CD4-positive, alpha-beta T cell (primary cell): ENCODE results near the gene NPBWR2. TPM values are rescaled to one million over a fixed set of nuclear protein-coding genes. Genes with fewer than 3 reads are reported as not detected.

ENCODE experiments used
- ATAC-seq: fragments of 200-7000 bp; cut with Tn5 transposase; one replicate; pipeline ENCODE4 v1.10.0; 2022; ENCODE audit warnings: mild to moderate bottlenecking; ENCODE audit not compliant: poor library complexity
- CTCF ChIA-PET: fragments of 350-600 bp; sonication (Branson Sonifier 250); formaldehyde crosslinking; loops from one replicate; lab custom pipeline; 2021; ENCODE audit warnings: antibody characterized with exemption, inconsistent platforms; lab: Charles Lee
- POLR2A ChIA-PET: fragments of 350-600 bp; sonication (Branson Sonifier 250); formaldehyde crosslinking; loops from one replicate; lab custom pipeline; 2021; ENCODE audit warnings: antibody characterized with exemption, inconsistent platforms; lab: Charles Lee
- DNase-seq, 14 experiments: peaks; one replicate each; pipeline ENCODE4 v3.0.0-alpha.2; 2013 to 2020; ENCODE audit warnings: mixed read lengths in 2 of 14
- H3K27ac ChIP-seq, 2 donors: one replicate each; pipeline versions ENCODE4 v1.5.1 to v1.7.0; 2013; ENCODE audit warnings: low read length in 2 of 2, low read depth in 1 of 2, mild to moderate bottlenecking in 1 of 2
- H3K27me3 ChIP-seq, 2 experiments: 1 replicate in 1 of 2; 2 replicates in 1 of 2; pipeline versions ENCODE4 v1.6.1 to v1.7.0; 2013; ENCODE audit warnings: low read length in 2 of 2, control low read depth in 1 of 2, mild to moderate bottlenecking in 1 of 2, moderate library complexity in 1 of 2; ENCODE audit not compliant: insufficient read depth in 2 of 2, control insufficient read depth in 1 of 2
- H3K36me3 ChIP-seq: one replicate; pipeline ENCODE4 v1.6.1; 2013; ENCODE audit warnings: low read length, control low read depth; ENCODE audit not compliant: insufficient read depth
- H3K4me1 ChIP-seq: one replicate; pipeline ENCODE4 v1.6.1; 2013; ENCODE audit warnings: low read length, control low read depth; ENCODE audit not compliant: insufficient read depth
- H3K4me3 ChIP-seq: one replicate; pipeline ENCODE4 v1.5.1; 2013; ENCODE audit warnings: mild to moderate bottlenecking, low read length, moderate library complexity
- H3K9me3 ChIP-seq, 2 experiments: 1 replicate in 1 of 2; 2 replicates in 1 of 2; pipeline versions ENCODE4 v1.6.1 to v1.7.0; 2013; ENCODE audit warnings: low read length in 2 of 2, mild to moderate bottlenecking in 2 of 2, control low read depth in 1 of 2, moderate library complexity in 1 of 2; ENCODE audit not compliant: control insufficient read depth in 1 of 2, insufficient read depth in 1 of 2
- H3K27ac Mint-ChIP-seq: one replicate; pipeline ENCODE4 v1.8.0; 2020; ENCODE audit warnings: mixed read lengths
- H3K27me3 Mint-ChIP-seq: one replicate; pipeline ENCODE4 v1.8.0; 2021; ENCODE audit warnings: mixed read lengths
- H3K36me3 Mint-ChIP-seq: one replicate; pipeline ENCODE4 v1.8.0; 2021; ENCODE audit warnings: low read depth, mixed read lengths
- H3K4me1 Mint-ChIP-seq: one replicate; pipeline ENCODE4 v1.8.0; 2021; ENCODE audit warnings: low read depth, mixed read lengths
- H3K4me3 Mint-ChIP-seq: one replicate; pipeline ENCODE4 v1.8.0; 2020; ENCODE audit warnings: mild to moderate bottlenecking, mixed read lengths
- H3K9me3 Mint-ChIP-seq: one replicate; pipeline ENCODE4 v1.8.0; 2020; ENCODE audit warnings: mixed read lengths
- CTCF ChIP-seq: fragments of 200-600 bp; IDR thresholded peaks from one replicate; pipeline ENCODE4 v1.8.0; 2022; ENCODE audit warnings: antibody characterized with exemption, mild to moderate bottlenecking
- intact Hi-C, 2 experiments: fragments of 100-400 bp; cut with DNase I in 1 of 2; cut with micrococcal nuclease in 1 of 2; formaldehyde crosslinking; loops; one replicate each; pipeline versions ENCODE4 v1.15.1 to v1.9.0; 2023 to 2025; cut with DNase I, micrococcal nuclease
- total RNA-seq, 174 experiments: library from RNA in 2 of 174; stranded (reverse) in 2 of 174; gene quantifications; one replicate each; pipeline ENCODE4 v1.2.3 and lab custom pipeline; 2021 to 2026

The NPBWR2 gene
- total RNA-seq, 2 experiments from 2014 or later = 0.38 to 0.47 TPM

- Mint-ChIP-seq H3K27me3 (no peaks in the 10 kb centered on the region), H3K9me3 (no peaks in the 10 kb centered on the region), H3K36me3 (no peaks in the 10 kb centered on the region), H3K4me3 (no peak overlapping the region), H3K27ac (no peak overlapping the region), H3K4me1 (no peaks in the 10 kb centered on the region)
- intact Hi-C loops = no loop called here
- POLR2A ChIA-PET = no interaction called here
- Histone ChIP-seq H3K4me3 (no peak overlapping the region), H3K27ac (no peak overlapping the region), H3K4me1 (no peaks in the 10 kb centered on the region), H3K36me3 (no peaks in the 10 kb centered on the region), H3K9me3 (peaks cover 0 to 8% of the 10 kb centered on the region in 2 experiments), H3K27me3 (no peaks in the 10 kb centered on the region)
- TF ChIP-seq CTCF = no peak
- ATAC-seq = no peak
- CTCF ChIA-PET = no interaction called here
- DNase-seq = no peak
These were observed 46.0 kb upstream of the NPBWR2 start for GRCh38 chr20:64153410-64153809.

- no peak for ATAC-seq
- no peaks in the 10 kb centered on the region for H3K27me3 ChIP-seq
- no peak for DNase-seq
- no peaks in the 10 kb centered on the region for H3K4me1 ChIP-seq
- no peaks in the 10 kb centered on the region for H3K4me1 Mint-ChIP-seq
- H3K36me3 Mint-ChIP-seq = no peaks in the 10 kb centered on the region
- H3K9me3 ChIP-seq = peaks cover 0 to 8% of the 10 kb centered on the region in 2 experiments
- no peak overlapping the region for H3K27ac Mint-ChIP-seq
- no peak overlapping the region for H3K4me3 ChIP-seq
- no peaks in the 10 kb centered on the region for H3K36me3 ChIP-seq
- H3K27me3 Mint-ChIP-seq = no peaks in the 10 kb centered on the region
- CTCF ChIA-PET = no interaction called here
- POLR2A ChIA-PET = no interaction called here
- no peak overlapping the region for H3K27ac ChIP-seq
- intact Hi-C loops = no loop called here
- no peak for TF ChIP-seq CTCF
- no peaks in the 10 kb centered on the region for H3K9me3 Mint-ChIP-seq
- H3K4me3 Mint-ChIP-seq = no peak overlapping the region
These were observed 45.5 kb upstream of the NPBWR2 start for GRCh38 chr20:64152906-64153305.

GRCh38 chr20:64151633-64152530, 44.5 kb upstream of the NPBWR2 start:
- intact Hi-C loops = no loop called here
- Histone ChIP-seq H3K4me3 (no peak overlapping the region), H3K27ac (no peak overlapping the region), H3K4me1 (no peaks in the 10 kb centered on the region), H3K9me3 (peaks cover 0 to 8% of the 10 kb centered on the region in 2 experiments), H3K27me3 (peaks cover 0 to 2% of the 10 kb centered on the region in 2 experiments), H3K36me3 (no peaks in the 10 kb centered on the region)
- ATAC-seq (no peak), DNase-seq (no peak)
- TF ChIP-seq CTCF = no peak
- H3K27ac Mint-ChIP-seq = no peak overlapping the region
- no peaks in the 10 kb centered on the region for H3K4me1 Mint-ChIP-seq
- no peaks in the 10 kb centered on the region for H3K27me3 Mint-ChIP-seq
- no peak overlapping the region for H3K4me3 Mint-ChIP-seq
- no peaks in the 10 kb centered on the region for H3K9me3 Mint-ChIP-seq
- CTCF ChIA-PET = no interaction called here
- no peaks in the 10 kb centered on the region for H3K36me3 Mint-ChIP-seq
- POLR2A ChIA-PET = no interaction called here
